Mucosa of descending colon (tissue), 3 donors: Measurements from ENCODE around the gene KAZN. TPM values are rescaled to one million over a fixed set of nuclear protein-coding genes. Genes with fewer than 3 reads are reported as not detected.
A peak's percentile ranks its signal among the peaks of the same experiment; 100 is the strongest.

Experiments
- ATAC-seq: fragments of 200-7000 bp; cut with Tn5 transposase; one replicate; pipeline ENCODE4 v1.9.1; 2020; ENCODE audit warnings: mild to moderate bottlenecking, moderate library complexity
- DNase-seq, 3 donors: peaks; one replicate each; pipeline ENCODE4 v3.0.0-alpha.2; 2020
- H3K36me3 ChIP-seq: fragments of 200-600 bp; one replicate; pipeline ENCODE4 v1.8.0; 2021; ENCODE audit warnings: low read depth, mild to moderate bottlenecking
- H3K4me1 ChIP-seq: fragments of 200-600 bp; one replicate; pipeline ENCODE4 v1.8.0; 2021; ENCODE audit warnings: low read depth, mild to moderate bottlenecking
- H3K4me3 ChIP-seq: fragments of 200-600 bp; one replicate; pipeline ENCODE4 v1.8.0; 2021; ENCODE audit warnings: mild to moderate bottlenecking
- H3K9me3 ChIP-seq: fragments of 200-600 bp; one replicate; pipeline ENCODE4 v1.8.0; 2021; ENCODE audit warnings: mild to moderate bottlenecking
- CTCF ChIP-seq: fragments of 200-600 bp; IDR thresholded peaks from one replicate; pipeline ENCODE4 v1.8.0; 2022; ENCODE audit warnings: antibody characterized with exemption, mild to moderate bottlenecking
- intact Hi-C, 2 donors: fragments of 100-400 bp; cut with DNase I in 1 of 2; cut with micrococcal nuclease in 1 of 2; formaldehyde crosslinking; loops; one replicate each; pipeline versions ENCODE4 v1.11.0 to v1.11.1; 2022; cut with DNase I, micrococcal nuclease
- total RNA-seq, 3 donors: library from RNA; stranded (reverse); fragmentation: NEBNext Ultra II Directional in 2 of 3; extraction: Animal tissue kit (Norgen Biotek cat#: 25700) in 2 of 3; gene quantifications; one replicate each; pipeline versions ENCODE4 v1.2.1 to v1.2.4, GENCODE V29; 2021 to 2023
- donor health status: DM: no; HTN: no; CAD: no; lungs with moderate emphysema.
- donor health status: DM: no; HTN: no; CAD: no.
- donor health status: DM: no; HTN: yes; CAD: no.

KAZN gene
- total RNA-seq, 3 donors from 2014 or later, result 9.7 to 21.9 (median 15.8) TPM

DNA sequence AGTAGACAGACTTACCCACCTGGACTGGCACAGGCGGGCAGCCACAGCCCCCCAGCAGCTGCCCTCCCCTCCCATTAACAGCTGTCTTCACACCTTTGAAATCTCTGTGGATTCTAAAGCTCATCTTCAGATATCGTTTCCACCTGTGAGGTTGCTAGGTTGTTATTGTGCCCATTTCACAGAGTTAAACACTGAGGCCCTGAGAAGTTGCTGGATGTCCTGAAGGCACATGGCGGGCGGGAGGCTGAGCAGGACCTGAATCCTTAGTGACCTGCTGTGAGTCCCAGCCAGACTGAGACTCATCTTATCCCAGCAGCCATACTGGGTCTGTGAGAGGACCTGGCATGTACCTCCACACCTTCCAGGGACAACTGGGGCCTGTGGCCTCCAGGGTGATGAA lies 420.3 kb downstream of the KAZN start:
- no peak for TF ChIP-seq CTCF
- no peaks in the 10 kb centered on the region for H3K36me3 ChIP-seq
- no peak overlapping the region for H3K4me3 ChIP-seq
- ATAC-seq (no peak), DNase-seq (no peak)
- no peaks in the 10 kb centered on the region for H3K9me3 ChIP-seq
- intact Hi-C loops, result no loop called here
- peaks cover 2% of the 10 kb centered on the region for H3K4me1 ChIP-seq

DNA sequence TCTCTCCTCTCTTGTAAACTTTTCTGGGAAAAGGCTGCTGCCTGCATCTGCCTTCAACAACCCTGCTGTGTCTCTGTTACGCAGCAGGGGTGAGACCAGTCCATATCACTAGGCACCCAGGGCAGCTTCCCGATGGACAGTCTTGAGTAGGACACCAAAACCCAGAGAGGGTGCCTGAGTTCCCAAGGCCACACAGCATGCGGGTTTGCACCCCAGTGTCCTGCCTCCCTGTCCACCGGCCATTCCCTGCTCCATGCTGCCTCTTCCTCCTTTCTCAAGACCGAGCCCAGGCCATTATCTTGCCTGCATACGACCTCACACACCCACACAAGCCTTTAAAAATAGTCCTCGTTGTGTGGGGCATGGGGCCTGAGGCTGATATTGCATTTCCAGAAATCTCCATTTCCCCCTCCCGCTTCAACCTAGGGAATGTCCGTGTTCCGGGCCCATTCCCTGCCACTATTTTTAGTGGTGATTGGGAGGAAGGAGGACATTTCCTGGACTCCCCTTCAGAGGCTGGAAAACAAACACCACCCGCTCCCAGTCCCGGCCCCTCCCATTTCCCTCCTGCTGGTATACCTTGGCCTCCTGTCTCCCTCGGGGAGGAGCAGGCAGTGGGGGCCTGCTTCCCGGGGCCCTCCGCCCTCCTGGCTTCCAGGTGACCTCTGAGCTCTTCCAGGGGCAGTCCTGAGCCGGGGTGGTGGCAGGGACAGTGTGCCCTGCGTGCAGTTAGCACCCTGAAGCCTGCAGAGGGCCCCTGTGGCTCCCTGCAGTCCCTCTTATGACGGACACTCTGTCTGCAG lies 422.7 kb downstream of the KAZN start:
- H3K4me1 ChIP-seq, result peaks cover 3% of the 10 kb centered on the region
- DNase-seq (no peak), ATAC-seq (peak; percentile 51)
- no peaks in the 10 kb centered on the region for H3K36me3 ChIP-seq
- no peak overlapping the region for H3K4me3 ChIP-seq
- TF ChIP-seq CTCF, result no peak
- intact Hi-C loops, result loop anchor here in 1 of 2 donors (10.0 kb wide), 1 partner anchor 96 kb away; no protein-coding TSS in a partner anchor
- no peaks in the 10 kb centered on the region for H3K9me3 ChIP-seq

DNA sequence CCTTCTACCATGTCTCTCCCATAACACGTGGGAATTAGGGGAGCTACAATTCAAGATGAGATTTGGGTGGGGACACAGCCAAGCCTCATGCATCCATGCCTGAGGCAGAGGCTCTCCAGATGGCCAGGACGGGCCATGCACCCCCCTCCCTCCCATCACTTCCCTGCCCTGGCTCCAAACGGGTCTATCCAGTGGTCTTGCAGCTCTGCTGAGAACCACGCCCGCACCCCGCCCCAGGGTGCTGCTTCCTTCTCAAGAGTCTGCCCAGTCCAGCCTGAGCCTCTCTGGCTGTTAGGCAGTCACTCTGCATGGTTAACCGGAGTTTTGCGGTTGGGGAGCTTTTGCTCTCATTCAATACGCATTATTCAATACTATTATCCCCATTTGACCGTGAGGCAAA lies 423.6 kb downstream of the KAZN start:
- H3K36me3 ChIP-seq, result no peaks in the 10 kb centered on the region
- no peaks in the 10 kb centered on the region for H3K9me3 ChIP-seq
- DNase-seq, result peak; percentile 36 to 59 (median 42)
- intact Hi-C loops, result loop anchor here in 1 of 2 donors (10.0 kb wide), 1 partner anchor 97 kb away; no protein-coding TSS in a partner anchor
- no peak for TF ChIP-seq CTCF
- no peak overlapping the region for H3K4me3 ChIP-seq
- ATAC-seq, result peak; percentile 21
- peaks cover 8% of the 10 kb centered on the region for H3K4me1 ChIP-seq

GRCh38 chr1:15023205-15023604 lies 424.7 kb downstream of the KAZN start:
- H3K4me1 ChIP-seq, result peaks cover 8% of the 10 kb centered on the region
- no peak overlapping the region for H3K4me3 ChIP-seq
- no peak for TF ChIP-seq CTCF
- no peaks in the 10 kb centered on the region for H3K36me3 ChIP-seq
- intact Hi-C loops, result loop anchor here in 1 of 2 donors (10.0 kb wide), 1 partner anchor 98 kb away; no protein-coding TSS in a partner anchor
- ATAC-seq (no peak), DNase-seq (no peak)
- no peaks in the 10 kb centered on the region for H3K9me3 ChIP-seq

DNA sequence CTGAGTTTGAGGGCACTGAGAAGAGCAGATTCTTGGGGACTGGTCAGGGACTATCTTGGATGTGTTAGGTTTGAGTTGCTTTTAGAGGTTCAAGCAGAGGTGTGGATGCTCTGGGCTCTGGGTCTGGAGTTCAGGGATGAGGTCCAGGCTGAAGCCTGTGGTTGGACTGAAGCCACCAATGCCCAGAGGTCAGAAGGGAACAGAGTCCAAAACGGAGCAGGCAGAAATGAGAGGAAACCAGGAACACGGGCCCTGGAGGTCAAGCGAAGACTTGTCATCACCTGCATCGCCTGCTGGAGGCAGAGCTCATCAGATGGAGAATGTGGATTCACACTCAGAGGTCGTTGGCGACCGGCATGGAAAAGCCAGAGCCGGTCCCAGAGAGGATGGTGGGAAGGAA lies 425.5 kb downstream of the KAZN start:
- Histone ChIP-seq H3K36me3 (no peaks in the 10 kb centered on the region), H3K9me3 (no peaks in the 10 kb centered on the region), H3K4me1 (peaks cover 8% of the 10 kb centered on the region), H3K4me3 (no peak overlapping the region)
- TF ChIP-seq CTCF, result no peak
- DNase-seq (no peak), ATAC-seq (no peak)
- intact Hi-C loops, result loop anchor here in 1 of 2 donors (10.0 kb wide), 1 partner anchor 99 kb away; no protein-coding TSS in a partner anchor
